Neural progenitor cell (in vitro differentiated cells): ENCODE data around the gene CCNI2.

ENCODE experiments used
- EZH2phosphoT487 ChIP-seq: fragments of 200-600 bp; sonication (generic); IDR thresholded peaks from 2 replicates; pipeline ENCODE4 v1.6.1; 2017; ENCODE audit warnings: antibody characterized with exemption
- TF ChIP-seq, protein P1 (sequence below): fragments of 200-600 bp; sonication (generic); IDR thresholded peaks from 2 replicates; pipeline ENCODE4 v1.5.1; 2017; ENCODE audit warnings: antibody characterized with exemption, mild to moderate bottlenecking

- TF ChIP-seq, protein P1, sequence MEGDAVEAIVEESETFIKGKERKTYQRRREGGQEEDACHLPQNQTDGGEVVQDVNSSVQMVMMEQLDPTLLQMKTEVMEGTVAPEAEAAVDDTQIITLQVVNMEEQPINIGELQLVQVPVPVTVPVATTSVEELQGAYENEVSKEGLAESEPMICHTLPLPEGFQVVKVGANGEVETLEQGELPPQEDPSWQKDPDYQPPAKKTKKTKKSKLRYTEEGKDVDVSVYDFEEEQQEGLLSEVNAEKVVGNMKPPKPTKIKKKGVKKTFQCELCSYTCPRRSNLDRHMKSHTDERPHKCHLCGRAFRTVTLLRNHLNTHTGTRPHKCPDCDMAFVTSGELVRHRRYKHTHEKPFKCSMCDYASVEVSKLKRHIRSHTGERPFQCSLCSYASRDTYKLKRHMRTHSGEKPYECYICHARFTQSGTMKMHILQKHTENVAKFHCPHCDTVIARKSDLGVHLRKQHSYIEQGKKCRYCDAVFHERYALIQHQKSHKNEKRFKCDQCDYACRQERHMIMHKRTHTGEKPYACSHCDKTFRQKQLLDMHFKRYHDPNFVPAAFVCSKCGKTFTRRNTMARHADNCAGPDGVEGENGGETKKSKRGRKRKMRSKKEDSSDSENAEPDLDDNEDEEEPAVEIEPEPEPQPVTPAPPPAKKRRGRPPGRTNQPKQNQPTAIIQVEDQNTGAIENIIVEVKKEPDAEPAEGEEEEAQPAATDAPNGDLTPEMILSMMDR: no peak
- TF ChIP-seq EZH2phosphoT487: no peak
Observed at GRCh38 chr5:132764671-132765238, 17.5 kb downstream of the CCNI2 start.
